ENCODE measurements around the gene LRCH4. TPM values are rescaled to one million over a fixed set of nuclear protein-coding genes. Genes with fewer than 3 reads are reported as not detected.

LRCH4 gene, protein sequence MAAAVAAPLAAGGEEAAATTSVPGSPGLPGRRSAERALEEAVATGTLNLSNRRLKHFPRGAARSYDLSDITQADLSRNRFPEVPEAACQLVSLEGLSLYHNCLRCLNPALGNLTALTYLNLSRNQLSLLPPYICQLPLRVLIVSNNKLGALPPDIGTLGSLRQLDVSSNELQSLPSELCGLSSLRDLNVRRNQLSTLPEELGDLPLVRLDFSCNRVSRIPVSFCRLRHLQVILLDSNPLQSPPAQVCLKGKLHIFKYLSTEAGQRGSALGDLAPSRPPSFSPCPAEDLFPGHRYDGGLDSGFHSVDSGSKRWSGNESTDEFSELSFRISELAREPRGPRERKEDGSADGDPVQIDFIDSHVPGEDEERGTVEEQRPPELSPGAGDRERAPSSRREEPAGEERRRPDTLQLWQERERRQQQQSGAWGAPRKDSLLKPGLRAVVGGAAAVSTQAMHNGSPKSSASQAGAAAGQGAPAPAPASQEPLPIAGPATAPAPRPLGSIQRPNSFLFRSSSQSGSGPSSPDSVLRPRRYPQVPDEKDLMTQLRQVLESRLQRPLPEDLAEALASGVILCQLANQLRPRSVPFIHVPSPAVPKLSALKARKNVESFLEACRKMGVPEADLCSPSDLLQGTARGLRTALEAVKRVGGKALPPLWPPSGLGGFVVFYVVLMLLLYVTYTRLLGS
- total RNA-seq, result 100 to 1,000 TPM in 1 of 4 donors, 10 to 100 TPM in 3; 55.0 to 107 (median 76.6) TPM

DNA sequence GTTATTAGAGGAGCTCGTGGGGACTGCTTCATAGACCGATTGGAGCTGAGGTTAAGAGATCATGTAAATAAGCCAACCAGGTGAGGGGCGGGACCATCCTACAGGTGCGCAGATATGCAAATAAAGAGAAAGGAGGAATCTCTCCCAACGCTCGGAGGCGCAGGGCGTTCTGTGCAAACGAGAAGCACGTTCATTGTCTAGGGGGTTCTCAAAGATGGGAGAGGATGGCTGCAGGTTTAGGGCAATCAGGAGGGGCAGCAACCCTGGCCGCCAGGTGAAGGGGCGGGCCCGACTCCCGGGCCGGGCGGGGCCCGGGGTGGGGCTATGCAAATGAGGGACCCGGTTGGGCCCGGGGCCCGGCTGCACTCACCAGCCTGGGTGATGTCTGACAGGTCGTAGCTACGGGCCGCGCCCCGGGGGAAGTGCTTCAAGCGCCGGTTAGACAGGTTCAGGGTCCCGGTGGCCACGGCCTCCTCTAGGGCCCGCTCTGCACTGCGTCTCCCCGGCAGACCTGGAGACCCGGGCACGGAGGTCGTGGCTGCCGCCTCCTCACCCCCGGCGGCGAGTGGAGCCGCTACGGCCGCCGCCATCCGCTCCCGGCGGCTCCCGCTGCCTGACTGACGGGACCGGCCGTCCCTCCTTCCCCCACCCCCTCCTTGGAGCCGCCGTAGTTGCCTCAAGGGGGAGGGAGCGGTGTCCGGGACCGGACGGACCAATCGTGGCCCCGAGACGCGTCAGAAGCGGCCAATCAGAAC, at the start of gene LRCH4:
TSS of gene LRCH4 (minus strand) at position 619 of the 755 bp plus-strand sequence. CDS start at position 590, 29 bp downstream.
- peaks cover 36 to 37% of the 10 kb centered on the region in 2 donors for H3K4me1 ChIP-seq
- intact Hi-C loops (cut with DNase I), result no loop called here
- DNase-seq, result peak; percentile 73 to 77

DNA sequence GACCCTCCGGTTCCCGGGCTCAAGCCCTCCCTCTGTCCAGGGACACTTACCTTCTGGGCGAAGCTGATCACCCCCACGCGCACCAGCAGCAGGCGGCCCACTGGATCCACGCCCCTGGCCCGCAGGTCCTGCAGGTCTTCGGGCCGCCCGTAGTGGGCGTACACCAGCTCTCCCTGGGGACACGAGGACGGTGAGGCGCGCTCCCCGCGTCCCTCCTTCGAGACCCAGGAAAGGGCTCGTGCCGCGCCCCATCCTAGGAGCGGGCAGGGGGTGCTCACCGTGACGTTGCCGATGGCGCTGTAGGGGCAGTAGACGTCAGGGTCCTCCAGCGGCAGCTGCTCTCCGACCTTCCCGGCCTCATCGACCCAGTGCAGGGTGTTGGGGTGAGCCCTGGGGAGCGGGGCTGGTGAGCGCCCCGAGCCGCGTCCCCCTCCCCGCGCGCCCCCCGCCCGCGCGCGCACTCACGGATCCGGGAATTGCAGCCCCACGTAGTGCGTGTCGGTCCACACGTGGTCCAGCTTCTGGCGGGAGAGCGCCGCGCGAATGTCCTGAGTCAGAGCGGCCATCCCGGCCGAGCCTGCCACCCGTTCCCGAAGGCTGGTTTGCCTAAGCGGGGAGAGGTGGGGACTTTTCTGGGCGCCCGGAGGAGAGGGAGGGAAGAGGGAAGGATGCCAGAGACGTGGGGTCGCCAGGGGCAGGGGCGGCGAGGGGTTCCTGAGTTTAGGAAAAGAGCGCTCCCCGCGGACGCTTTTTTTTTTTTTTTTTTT, 47.2 kb upstream of the LRCH4 start:
- no peak for TF ChIP-seq POLR2A (IDR thresholded peaks at IDR 0.05)
- TF ChIP-seq, protein P1, sequence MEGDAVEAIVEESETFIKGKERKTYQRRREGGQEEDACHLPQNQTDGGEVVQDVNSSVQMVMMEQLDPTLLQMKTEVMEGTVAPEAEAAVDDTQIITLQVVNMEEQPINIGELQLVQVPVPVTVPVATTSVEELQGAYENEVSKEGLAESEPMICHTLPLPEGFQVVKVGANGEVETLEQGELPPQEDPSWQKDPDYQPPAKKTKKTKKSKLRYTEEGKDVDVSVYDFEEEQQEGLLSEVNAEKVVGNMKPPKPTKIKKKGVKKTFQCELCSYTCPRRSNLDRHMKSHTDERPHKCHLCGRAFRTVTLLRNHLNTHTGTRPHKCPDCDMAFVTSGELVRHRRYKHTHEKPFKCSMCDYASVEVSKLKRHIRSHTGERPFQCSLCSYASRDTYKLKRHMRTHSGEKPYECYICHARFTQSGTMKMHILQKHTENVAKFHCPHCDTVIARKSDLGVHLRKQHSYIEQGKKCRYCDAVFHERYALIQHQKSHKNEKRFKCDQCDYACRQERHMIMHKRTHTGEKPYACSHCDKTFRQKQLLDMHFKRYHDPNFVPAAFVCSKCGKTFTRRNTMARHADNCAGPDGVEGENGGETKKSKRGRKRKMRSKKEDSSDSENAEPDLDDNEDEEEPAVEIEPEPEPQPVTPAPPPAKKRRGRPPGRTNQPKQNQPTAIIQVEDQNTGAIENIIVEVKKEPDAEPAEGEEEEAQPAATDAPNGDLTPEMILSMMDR (IDR thresholded peaks at IDR 0.05), result peak in 1 of 6 experiments; percentile 22
- H3K27ac ChIP-seq, result no peak overlapping the region
- WGBS, 2 donors, result 5 to 8% methylated on average over 24 to 28 of the region's 72 CpGs
- peaks cover 7% of the 10 kb centered on the region for H3K27me3 ChIP-seq
- H3K36me3 ChIP-seq, result no peaks in the 10 kb centered on the region
- H3K4me3 ChIP-seq (replicated peaks in 1 of 3), result peak overlapping the region in 1 of 3 donors; percentile 36
- peaks cover 6 to 8% of the 10 kb centered on the region in 2 donors for H3K4me1 ChIP-seq
- intact Hi-C loops (cut with DNase I), result no loop called here
- peak; percentile 23 to 29 for DNase-seq
- H3K9me3 ChIP-seq, result no peaks in the 10 kb centered on the region

More for the DNA sequence above, at the start of gene LRCH4:
- Histone ChIP-seq H3K27me3 (no peaks in the 10 kb centered on the region), H3K27ac (peak within 1 kb of the TSS; percentile 97 to 98 (median 98)), H3K36me3 (peaks cover 14% of the 10 kb centered on the region in 2 donors), H3K4me3 (replicated peaks in 1 of 3) (peak within 1 kb of the TSS; percentile 63 to 96 (median 68)), H3K9me3 (no peaks in the 10 kb centered on the region)
- TF ChIP-seq POLR2A (IDR thresholded peaks at IDR 0.05), result peak; percentile 94 to 95
- TF ChIP-seq, protein P1 (IDR thresholded peaks at IDR 0.05), result peak in 1 of 6 experiments; percentile 17
- WGBS, 2 donors, result 1% methylated on average over 31 to 39 of the region's 61 CpGs

DNA sequence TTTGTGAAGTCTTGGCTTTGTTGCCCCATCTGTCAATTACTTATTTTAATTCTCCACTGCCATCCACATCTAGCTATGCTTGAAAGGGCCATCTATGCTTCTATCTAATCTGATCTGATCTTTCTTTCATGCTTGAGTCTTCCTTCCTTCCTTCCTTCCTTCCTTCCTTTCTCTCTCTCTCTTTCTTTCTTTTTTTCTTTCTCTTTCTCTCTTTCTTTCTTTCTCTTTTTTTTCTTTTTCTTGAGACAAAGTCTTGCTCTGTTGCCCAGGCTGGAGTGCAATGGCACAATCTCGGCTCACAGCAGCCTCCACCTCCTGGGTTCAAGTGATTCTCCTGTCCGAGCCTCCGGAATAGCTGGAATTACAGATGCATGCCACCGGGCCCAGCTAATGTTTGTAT, 44.1 kb upstream of the LRCH4 start:
- WGBS, 2 donors, result 91 to 96% methylated on average over 4 of the region's 4 CpGs
- DNase-seq, result no peak
- peaks cover 7% of the 10 kb centered on the region for H3K27me3 ChIP-seq
- no peaks in the 10 kb centered on the region for H3K36me3 ChIP-seq
- intact Hi-C loops (cut with DNase I), result no loop called here
- no peak overlapping the region for H3K4me3 ChIP-seq (replicated peaks in 1 of 3)
- no peak overlapping the region for H3K27ac ChIP-seq
- peaks cover 6 to 17% of the 10 kb centered on the region in 2 donors for H3K4me1 ChIP-seq
- TF ChIP-seq, protein P1 (IDR thresholded peaks at IDR 0.05), result no peak
- TF ChIP-seq POLR2A (IDR thresholded peaks at IDR 0.05), result no peak
- H3K9me3 ChIP-seq, result no peaks in the 10 kb centered on the region

DNA sequence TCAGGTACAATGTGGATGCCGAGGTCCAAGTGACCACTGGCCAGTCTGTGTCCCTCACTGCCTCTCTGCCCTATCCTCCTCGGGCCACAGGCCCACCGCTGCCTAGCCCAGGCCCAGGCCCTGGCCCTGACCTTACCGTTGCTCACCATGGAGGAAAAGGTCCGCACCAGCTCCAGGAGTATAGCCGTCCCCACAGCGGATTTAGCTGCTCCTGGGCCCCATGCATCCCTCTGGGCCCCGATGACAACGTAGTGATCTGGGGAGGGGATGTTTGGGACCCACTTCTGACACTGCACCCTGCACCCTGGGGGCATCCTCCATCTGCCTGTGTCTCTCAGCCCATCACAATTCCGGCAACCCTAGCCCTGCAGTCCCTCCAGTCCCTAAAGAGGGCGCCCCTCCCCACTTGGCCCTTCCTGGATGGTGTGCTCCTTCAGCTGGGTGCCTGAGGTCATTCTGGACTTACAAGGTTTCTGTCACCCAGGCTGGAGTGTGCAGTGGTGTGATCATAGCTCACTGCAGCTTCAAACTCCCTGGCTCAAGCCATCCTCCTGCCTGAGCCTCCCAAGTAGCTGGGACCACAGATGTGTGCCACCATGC, 43.3 kb upstream of the LRCH4 start:
- no peak overlapping the region for H3K4me3 ChIP-seq (replicated peaks in 1 of 3)
- intact Hi-C loops (cut with DNase I), result no loop called here
- H3K4me1 ChIP-seq, result peaks cover 6 to 17% of the 10 kb centered on the region in 2 donors
- DNase-seq, result no peak
- peaks cover 7% of the 10 kb centered on the region for H3K27me3 ChIP-seq
- no peak for TF ChIP-seq POLR2A (IDR thresholded peaks at IDR 0.05)
- TF ChIP-seq, protein P1 (IDR thresholded peaks at IDR 0.05), result peak in 1 of 6 experiments; percentile 6
- no peaks in the 10 kb centered on the region for H3K9me3 ChIP-seq
- WGBS, 2 donors, result 73 to 87% methylated on average over 7 to 11 of the region's 11 CpGs
- no peaks in the 10 kb centered on the region for H3K36me3 ChIP-seq
- no peak overlapping the region for H3K27ac ChIP-seq

Data from thyroid gland (tissue), 4 donors.